ENCODE measurements around the gene LRTM1. TPM values are rescaled to one million over a fixed set of nuclear protein-coding genes. Genes with fewer than 3 reads are reported as not detected.

LRTM1 gene
- total RNA-seq, 1 donor, result not detected

DNA sequence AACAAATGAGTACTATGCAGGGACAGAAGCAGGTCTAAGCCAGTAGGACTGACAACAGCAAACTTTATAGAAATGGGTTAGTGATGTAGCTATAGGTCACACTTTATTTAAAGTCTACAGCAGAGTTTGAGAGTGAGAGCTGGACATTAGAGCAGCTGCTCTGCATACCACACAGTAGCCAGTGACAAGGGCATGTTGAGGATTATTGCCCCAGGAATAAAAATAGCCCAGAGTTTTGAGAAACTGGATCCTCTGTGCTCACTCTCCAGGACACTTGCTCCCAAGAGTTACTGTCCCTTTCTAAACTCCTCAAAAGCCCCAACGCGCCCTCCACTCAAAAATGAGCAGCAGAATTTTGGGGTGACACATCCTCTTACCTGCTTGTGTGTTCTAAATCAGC, 21.1 kb downstream of the LRTM1 start:
- H4K20me1 ChIP-seq (ENCODE audit: insufficient read depth, low read length), result no peaks in the 10 kb centered on the region
- no peaks in the 10 kb centered on the region for H3K9me3 ChIP-seq (ENCODE audit: low read depth, low read length)
- no peaks in the 10 kb centered on the region for H3K27me3 ChIP-seq (ENCODE audit: insufficient read depth, low read length)
- no peaks in the 10 kb centered on the region for H3K36me3 ChIP-seq (ENCODE audit: insufficient read depth, low read length)
- no peak for DNase-seq (ENCODE audit: insufficient read length, low spot score, missing footprints)
- no peak overlapping the region for H3K4me3 ChIP-seq (ENCODE audit: insufficient read depth, low read length)
- no peak overlapping the region for H3K27ac ChIP-seq (ENCODE audit: low read depth, low read length)
- TF ChIP-seq, protein P1, sequence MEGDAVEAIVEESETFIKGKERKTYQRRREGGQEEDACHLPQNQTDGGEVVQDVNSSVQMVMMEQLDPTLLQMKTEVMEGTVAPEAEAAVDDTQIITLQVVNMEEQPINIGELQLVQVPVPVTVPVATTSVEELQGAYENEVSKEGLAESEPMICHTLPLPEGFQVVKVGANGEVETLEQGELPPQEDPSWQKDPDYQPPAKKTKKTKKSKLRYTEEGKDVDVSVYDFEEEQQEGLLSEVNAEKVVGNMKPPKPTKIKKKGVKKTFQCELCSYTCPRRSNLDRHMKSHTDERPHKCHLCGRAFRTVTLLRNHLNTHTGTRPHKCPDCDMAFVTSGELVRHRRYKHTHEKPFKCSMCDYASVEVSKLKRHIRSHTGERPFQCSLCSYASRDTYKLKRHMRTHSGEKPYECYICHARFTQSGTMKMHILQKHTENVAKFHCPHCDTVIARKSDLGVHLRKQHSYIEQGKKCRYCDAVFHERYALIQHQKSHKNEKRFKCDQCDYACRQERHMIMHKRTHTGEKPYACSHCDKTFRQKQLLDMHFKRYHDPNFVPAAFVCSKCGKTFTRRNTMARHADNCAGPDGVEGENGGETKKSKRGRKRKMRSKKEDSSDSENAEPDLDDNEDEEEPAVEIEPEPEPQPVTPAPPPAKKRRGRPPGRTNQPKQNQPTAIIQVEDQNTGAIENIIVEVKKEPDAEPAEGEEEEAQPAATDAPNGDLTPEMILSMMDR (IDR thresholded peaks at IDR 0.05; ENCODE audit: extremely low read depth, low read depth, low read length), result no peak
- peaks cover 20% of the 10 kb centered on the region for H3K4me1 ChIP-seq (ENCODE audit: insufficient read depth, low read length)
- no peaks in the 10 kb centered on the region for H3K79me2 ChIP-seq (ENCODE audit: insufficient read depth, low read length)
- H2AFZ ChIP-seq (ENCODE audit: low read length), result no peak overlapping the region
- no peak overlapping the region for H3K4me2 ChIP-seq (ENCODE audit: insufficient read depth, low read length)

DNA sequence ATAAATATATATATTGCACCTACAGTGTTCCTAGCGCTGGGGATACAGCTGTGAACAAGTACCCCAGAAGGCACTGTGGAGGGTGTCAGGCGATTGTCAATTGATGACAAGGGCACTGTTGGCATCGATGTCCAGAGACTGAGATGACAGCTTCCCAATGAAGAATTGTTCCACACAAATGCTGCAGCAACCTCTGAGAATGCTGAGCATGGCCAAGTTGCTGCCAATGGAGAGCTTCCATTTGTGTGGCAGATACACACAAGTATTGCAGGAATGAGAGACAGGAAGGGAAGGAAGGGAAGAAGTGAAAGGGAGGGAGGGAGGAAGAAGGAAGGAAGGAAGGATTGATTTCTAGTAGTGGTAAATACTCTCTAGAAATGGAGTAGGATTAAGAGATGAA, 21.9 kb downstream of the LRTM1 start:
- Histone ChIP-seq H3K4me1 (ENCODE audit: insufficient read depth, low read length) (peaks cover 22% of the 10 kb centered on the region), H2AFZ (ENCODE audit: low read length) (no peak overlapping the region), H3K27me3 (ENCODE audit: insufficient read depth, low read length) (no peaks in the 10 kb centered on the region), H3K79me2 (ENCODE audit: insufficient read depth, low read length) (no peaks in the 10 kb centered on the region), H3K9me3 (ENCODE audit: low read depth, low read length) (no peaks in the 10 kb centered on the region), H3K36me3 (ENCODE audit: insufficient read depth, low read length) (no peaks in the 10 kb centered on the region), H3K4me3 (ENCODE audit: insufficient read depth, low read length) (no peak overlapping the region), H3K4me2 (ENCODE audit: insufficient read depth, low read length) (no peak overlapping the region), H3K27ac (ENCODE audit: low read depth, low read length) (no peak overlapping the region), H4K20me1 (ENCODE audit: insufficient read depth, low read length) (no peaks in the 10 kb centered on the region)
- TF ChIP-seq, protein P1 (IDR thresholded peaks at IDR 0.05; ENCODE audit: extremely low read depth, low read depth, low read length), result no peak
- no peak for DNase-seq (ENCODE audit: insufficient read length, low spot score, missing footprints)

DNA sequence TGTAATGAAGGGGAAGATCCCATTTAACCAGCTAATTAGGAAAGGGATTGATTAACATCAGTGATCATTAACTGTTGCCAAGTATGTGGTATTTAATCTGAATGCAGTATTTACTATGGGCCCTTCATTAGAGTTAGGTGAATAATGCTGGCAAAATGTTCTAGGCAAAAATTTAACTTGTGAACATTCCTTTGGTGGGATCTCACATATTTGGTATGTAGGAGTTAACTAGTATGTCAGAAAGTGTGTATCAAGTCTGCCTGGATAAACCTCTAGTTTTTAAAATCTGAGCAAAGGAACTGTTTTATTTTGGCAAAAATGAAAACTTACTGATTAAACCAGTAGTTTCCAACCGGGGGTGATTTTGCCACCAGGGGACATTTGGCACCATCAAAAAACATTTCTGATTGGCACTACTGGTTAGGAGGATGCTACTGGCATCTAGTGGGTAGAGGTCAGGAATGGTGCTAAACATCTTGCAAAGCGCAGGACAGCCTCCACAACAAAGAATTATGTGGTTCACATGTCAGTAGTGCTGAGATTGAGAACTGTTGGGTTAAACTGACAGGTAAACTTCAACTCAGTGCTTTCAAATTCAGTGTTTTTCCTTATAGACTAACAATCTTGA, 22.5 kb downstream of the LRTM1 start:
- H3K4me2 ChIP-seq (ENCODE audit: insufficient read depth, low read length), result no peak overlapping the region
- no peaks in the 10 kb centered on the region for H3K27me3 ChIP-seq (ENCODE audit: insufficient read depth, low read length)
- no peak overlapping the region for H3K4me3 ChIP-seq (ENCODE audit: insufficient read depth, low read length)
- H2AFZ ChIP-seq (ENCODE audit: low read length), result no peak overlapping the region
- no peaks in the 10 kb centered on the region for H3K79me2 ChIP-seq (ENCODE audit: insufficient read depth, low read length)
- no peaks in the 10 kb centered on the region for H3K9me3 ChIP-seq (ENCODE audit: low read depth, low read length)
- H3K27ac ChIP-seq (ENCODE audit: low read depth, low read length), result no peak overlapping the region
- peak; percentile 27 for DNase-seq (ENCODE audit: insufficient read length, low spot score, missing footprints)
- H3K4me1 ChIP-seq (ENCODE audit: insufficient read depth, low read length), result peaks cover 24% of the 10 kb centered on the region
- TF ChIP-seq, protein P1 (IDR thresholded peaks at IDR 0.05; ENCODE audit: extremely low read depth, low read depth, low read length), result peak; percentile 10
- no peaks in the 10 kb centered on the region for H3K36me3 ChIP-seq (ENCODE audit: insufficient read depth, low read length)
- H4K20me1 ChIP-seq (ENCODE audit: insufficient read depth, low read length), result no peaks in the 10 kb centered on the region

DNA sequence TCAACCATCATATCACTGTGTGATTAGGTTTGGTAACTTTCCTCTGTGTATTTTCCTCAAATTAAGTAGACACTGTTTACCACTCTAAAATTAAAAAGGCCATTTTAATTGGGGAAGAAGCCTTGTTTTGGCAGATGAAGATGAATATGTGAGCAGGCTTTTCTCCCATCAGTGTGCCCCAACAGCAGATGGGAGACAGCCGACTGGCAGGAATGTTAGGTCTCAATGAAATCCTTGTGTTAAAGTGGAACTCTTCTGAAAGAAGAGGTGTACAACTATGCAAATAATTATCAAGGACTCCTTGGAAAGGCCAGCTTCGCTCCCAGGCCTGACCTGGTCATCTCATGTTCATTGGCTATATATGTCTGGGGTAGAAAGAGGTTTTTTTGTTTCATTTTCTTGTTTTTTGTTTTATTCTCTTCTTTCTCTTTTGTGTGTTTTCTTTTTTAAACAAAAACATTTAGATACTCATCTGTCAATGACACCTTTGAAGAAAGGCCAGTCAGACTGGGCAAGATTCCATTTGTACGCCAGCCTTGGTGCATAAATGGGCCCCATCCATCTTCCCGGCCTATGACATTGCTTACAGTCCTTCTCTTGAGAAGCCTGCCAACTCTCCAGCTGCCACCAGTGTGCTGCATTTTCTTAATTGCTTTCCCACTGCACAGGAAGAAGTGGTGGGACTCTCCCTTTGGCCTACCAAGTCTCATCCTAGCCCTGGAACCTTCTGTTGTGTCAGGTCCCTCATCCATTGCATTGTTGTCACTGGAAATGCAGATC, 25.8 kb downstream of the LRTM1 start:
- no peak for DNase-seq (ENCODE audit: insufficient read length, low spot score, missing footprints)
- no peaks in the 10 kb centered on the region for H3K27me3 ChIP-seq (ENCODE audit: insufficient read depth, low read length)
- peaks cover 33% of the 10 kb centered on the region for H3K4me1 ChIP-seq (ENCODE audit: insufficient read depth, low read length)
- no peak overlapping the region for H3K4me3 ChIP-seq (ENCODE audit: insufficient read depth, low read length)
- H4K20me1 ChIP-seq (ENCODE audit: insufficient read depth, low read length), result no peaks in the 10 kb centered on the region
- H2AFZ ChIP-seq (ENCODE audit: low read length), result no peak overlapping the region
- H3K27ac ChIP-seq (ENCODE audit: low read depth, low read length), result no peak overlapping the region
- H3K36me3 ChIP-seq (ENCODE audit: insufficient read depth, low read length), result no peaks in the 10 kb centered on the region
- no peaks in the 10 kb centered on the region for H3K79me2 ChIP-seq (ENCODE audit: insufficient read depth, low read length)
- TF ChIP-seq, protein P1 (IDR thresholded peaks at IDR 0.05; ENCODE audit: extremely low read depth, low read depth, low read length), result no peak
- H3K4me2 ChIP-seq (ENCODE audit: insufficient read depth, low read length), result no peak overlapping the region
- H3K9me3 ChIP-seq (ENCODE audit: low read depth, low read length), result no peaks in the 10 kb centered on the region

Measured in osteoblast (primary cell).